Stimulated activated CD4-positive, alpha-beta T cell treated with anti-CD3 and anti-CD28 coated beads, Interleukin-12 subunit alpha, Interleukin-12 subunit beta, amount 100 ng/mL, for 4 hours (primary cell): ENCODE measurements around the gene DNPEP.

Experiments
- DNase-seq: peaks from one replicate; pipeline ENCODE4 v3.0.0-alpha.2; 2020

The DNPEP gene

GRCh38 chr2:219353129-219353528 is 34.6 kb downstream of the DNPEP start:
- no peak for DNase-seq

- DNase-seq = peak; percentile 60
These were observed 35.2 kb downstream of the DNPEP start for GRCh38 chr2:219352448-219353023.

GRCh38 chr2:219350710-219351221 is 36.9 kb downstream of the DNPEP start:
- no peak for DNase-seq

GRCh38 chr2:219350215-219350614 is 37.5 kb downstream of the DNPEP start:
- no peak for DNase-seq

GRCh38 chr2:219344751-219345430 is 42.8 kb downstream of the DNPEP start:
- DNase-seq = no peak

GRCh38 chr2:219335373-219335786 is 52.3 kb downstream of the DNPEP start:
- no peak for DNase-seq

GRCh38 chr2:219334076-219334475 is 53.6 kb downstream of the DNPEP start:
- DNase-seq = no peak

- DNase-seq = no peak
These were observed 55.2 kb downstream of the DNPEP start, which contains the start of gene RESP18 for GRCh38 chr2:219332542-219332941. RESP18 (minus strand) TSS chr2:219332744.

- DNase-seq = peak; percentile 17
These were observed 56.0 kb downstream of the DNPEP start for GRCh38 chr2:219331560-219332213.

GRCh38 chr2:219327719-219328118 is 60.0 kb downstream of the DNPEP start:
- DNase-seq = no peak

GRCh38 chr2:219325657-219326315 is 61.9 kb downstream of the DNPEP start:
- no peak for DNase-seq

GRCh38 chr2:219325136-219325535 is 62.6 kb downstream of the DNPEP start:
- DNase-seq = no peak

GRCh38 chr2:219323434-219323833 is 64.3 kb downstream of the DNPEP start:
- no peak for DNase-seq
